ENCODE results near the gene PPP1R3E.
"Not testable (repeated sequence)": the region's sequence is repeated elsewhere in the genome, so short reads cannot be mapped to it uniquely, and the experiment has no call there.

GRCh38 chr14:23325746-23326145 is 23.1 kb upstream of the PPP1R3E start:
- not testable (repeated sequence) for TF ChIP-seq REST (IDR thresholded peaks at IDR 0.05; ENCODE audit: borderline replicate concordance); CTCF (IDR thresholded peaks at IDR 0.05; ENCODE audit: poor library complexity, severe bottlenecking); POLR2AphosphoS5 (IDR thresholded peaks at IDR 0.05); RAD21 (conservative IDR thresholded peaks at IDR 0.05); EP300 (conservative IDR thresholded peaks at IDR 0.05; ENCODE audit: poor library complexity, severe bottlenecking); EZH2 (IDR thresholded peaks at IDR 0.05; ENCODE audit: borderline replicate concordance, insufficient read depth, low read length, poor library complexity, severe bottlenecking); MXI1 (conservative IDR thresholded peaks at IDR 0.05; ENCODE audit: poor library complexity, severe bottlenecking); SMC3 (conservative IDR thresholded peaks at IDR 0.05; ENCODE audit: poor library complexity)

Data from neural cell (in vitro differentiated cells).